WI38 (cell line): ENCODE measurements around the gene SFT2D1.

Source experiments
- H3K4me3 ChIP-seq: 2 replicates; pipeline ENCODE4 v1.5.1; 2011; ENCODE audit warnings: low read depth, mild to moderate bottlenecking, control low read depth, low read length
- CTCF ChIP-seq: IDR thresholded peaks from 2 replicates; pipeline ENCODE4 v1.5.1; 2012; ENCODE audit warnings: low read depth, mild to moderate bottlenecking, control low read depth, low read length

Gene SFT2D1

DNA sequence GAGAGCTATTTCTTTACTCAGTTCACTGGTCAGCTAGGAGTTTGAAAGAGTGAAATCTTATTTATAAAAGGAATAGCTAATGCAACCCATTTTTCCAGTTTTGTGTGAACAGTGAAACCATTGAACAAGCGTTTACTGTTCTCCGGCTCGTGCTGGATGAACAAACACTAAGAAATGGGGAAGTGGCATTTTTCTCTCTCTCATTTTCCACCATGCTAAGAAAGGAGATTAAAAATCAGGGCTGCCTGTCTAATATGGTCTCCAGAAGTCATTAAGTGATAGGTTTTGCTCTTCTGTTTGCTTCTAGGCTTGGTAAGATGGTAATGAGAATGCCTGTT lies 774 bp upstream of the SFT2D1 start:
- peak overlapping the region; percentile 84 for H3K4me3 ChIP-seq
- TF ChIP-seq CTCF, result no peak

- peak overlapping the region; percentile 84 for H3K4me3 ChIP-seq
Observed at GRCh38 chr6:166341977-166342348, 382 bp downstream of the SFT2D1 start.

GRCh38 chr6:166341464-166341863 lies 881 bp downstream of the SFT2D1 start:
- TF ChIP-seq CTCF, result no peak

More at GRCh38 chr6:166341977-166342348, 382 bp downstream of the SFT2D1 start:
- no peak for TF ChIP-seq CTCF

DNA sequence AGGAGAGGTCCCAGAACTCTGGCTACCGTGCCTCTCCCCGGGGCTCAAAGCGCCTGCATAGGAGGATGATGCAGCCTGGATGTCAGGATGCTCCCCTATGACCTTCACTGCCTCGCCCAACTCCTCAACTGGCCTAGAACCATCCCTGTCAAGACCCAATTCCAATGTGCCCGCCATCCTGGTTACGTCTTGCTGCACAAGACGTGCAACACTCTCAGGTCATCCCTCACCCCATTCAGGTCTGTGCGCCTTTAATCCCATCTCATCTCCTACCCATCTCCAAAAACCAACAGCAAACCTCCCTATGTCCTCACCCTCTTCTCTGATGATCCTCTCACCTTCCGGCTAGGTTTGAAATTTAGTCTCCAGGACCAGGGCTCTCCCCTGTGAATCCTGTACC lies 3.5 kb downstream of the SFT2D1 start:
- no peak overlapping the region for H3K4me3 ChIP-seq
- TF ChIP-seq CTCF, result no peak

More at GRCh38 chr6:166341464-166341863, 881 bp downstream of the SFT2D1 start:
- peak overlapping the region; percentile 84 for H3K4me3 ChIP-seq

DNA sequence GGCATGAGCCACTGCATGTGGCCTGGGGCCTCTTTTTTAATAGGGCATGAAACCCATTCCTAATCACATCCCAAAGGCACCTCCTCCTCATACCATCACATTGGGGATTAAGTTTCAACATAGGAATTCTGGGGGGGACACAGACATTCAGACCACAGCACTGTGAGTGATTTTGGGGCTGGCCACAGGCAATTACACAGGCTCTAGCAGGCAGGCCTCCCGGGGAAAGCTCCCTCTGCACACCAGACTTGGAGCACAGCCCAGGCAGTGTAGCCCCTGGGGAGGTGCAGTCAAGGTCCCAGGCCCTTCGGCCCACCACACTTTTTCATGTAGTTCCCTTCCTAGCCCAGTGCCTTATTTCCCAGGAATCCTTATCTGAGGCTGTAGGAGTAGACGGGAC lies 5.5 kb downstream of the SFT2D1 start:
- no peak overlapping the region for H3K4me3 ChIP-seq
- no peak for TF ChIP-seq CTCF

- no peak for TF ChIP-seq CTCF
- no peak overlapping the region for H3K4me3 ChIP-seq
Observed at GRCh38 chr6:166335378-166336302, 6.7 kb downstream of the SFT2D1 start.

DNA sequence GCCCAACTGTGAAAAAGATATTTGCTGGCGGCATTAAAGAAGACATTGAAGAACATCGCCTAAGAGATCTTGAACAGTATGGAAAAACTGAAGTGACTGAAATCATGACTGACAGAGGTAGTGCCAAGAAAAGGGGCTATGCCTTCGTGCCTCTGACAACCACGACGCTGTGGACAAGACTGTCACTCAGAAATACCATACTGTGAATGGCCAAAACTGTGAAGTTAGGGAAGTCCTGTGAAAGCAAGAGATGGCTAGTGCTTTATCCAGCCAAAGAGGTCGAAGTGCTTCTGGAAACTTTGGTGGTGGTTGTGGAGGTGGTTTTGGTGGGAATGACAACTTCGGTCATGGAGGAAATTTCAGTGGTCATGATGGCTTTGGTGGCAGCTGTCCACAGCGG lies 7.5 kb downstream of the SFT2D1 start:
- TF ChIP-seq CTCF, result no peak
- no peak overlapping the region for H3K4me3 ChIP-seq
